Left lung (tissue), 10 donors: ENCODE results near the gene IL36RN. TPM values are rescaled to one million over a fixed set of nuclear protein-coding genes. Genes with fewer than 3 reads are reported as not detected.
A peak's percentile ranks its signal among the peaks of the same experiment; 100 is the strongest.

Experiments used
- ATAC-seq: fragments of 200-7000 bp; cut with Tn5 transposase; one replicate; pipeline ENCODE4 v1.9.1; 2020; ENCODE audit warnings: moderate library complexity
- DNase-seq, 4 donors: peaks; one replicate each; pipeline ENCODE4 v3.0.0-alpha.2; 2013 to 2020
- H3K27ac ChIP-seq, 2 donors: fragments of 200-600 bp; sonication (generic) in 1 of 2; one replicate each; pipeline versions ENCODE4 v1.5.0 to v1.8.0; 2020 to 2021
- H3K27me3 ChIP-seq, 2 donors: fragments of 200-600 bp; sonication (generic) in 1 of 2; one replicate each; pipeline versions ENCODE4 v1.5.0 to v1.8.0; 2020 to 2021
- H3K36me3 ChIP-seq, 2 donors: fragments of 200-600 bp; sonication (generic) in 1 of 2; one replicate each; pipeline versions ENCODE4 v1.5.0 to v1.8.0; 2020 to 2021
- H3K4me1 ChIP-seq, 2 donors: fragments of 200-600 bp; one replicate each; pipeline ENCODE4 v1.8.0; 2021
- H3K4me3 ChIP-seq, 2 donors: fragments of 200-600 bp; sonication (generic) in 1 of 2; one replicate each; pipeline versions ENCODE4 v1.5.0 to v1.8.0; 2020 to 2021; ENCODE audit warnings: mild to moderate bottlenecking in 1 of 2
- H3K9me3 ChIP-seq, 2 donors: fragments of 200-600 bp; sonication (generic) in 1 of 2; one replicate each; pipeline versions ENCODE4 v1.5.0 to v1.8.0; 2020 to 2021
- CTCF ChIP-seq, 2 donors: fragments of 200-600 bp; sonication (generic) in 1 of 2; IDR thresholded peaks; one replicate each; pipeline versions ENCODE4 v1.5.0 to v1.8.0; 2021; ENCODE audit warnings: antibody characterized with exemption in 2 of 2
- intact Hi-C, 2 donors: fragments of 100-400 bp; cut with DNase I; formaldehyde crosslinking; loops; one replicate each; pipeline versions ENCODE4 v1.11.2 to v1.14.2; 2022
- polyA plus RNA-seq, 6 donors: library from polyadenylated mRNA; unstranded; fragments of 120-200 nt; gene quantifications; one replicate each; pipeline ENCODE4 v1.2.1, GENCODE V29; 2013; ENCODE audit not compliant: insufficient read length in 6 of 6
- total RNA-seq, 2 donors: library from RNA; stranded (reverse); fragmentation: NEBNext Ultra II Directional; extraction: Animal tissue kit (Norgen Biotek cat#: 25700); gene quantifications; one replicate each; pipeline ENCODE4 v1.2.1, GENCODE V29; 2021
- donor health status: DM: no; HTN: yes; CAD: no.
- donor health status: DM: no; HTN: no; CAD: no.

The IL36RN gene
- total and polyA plus RNA-seq, 8 donors: 0.04 to 0.14 (median 0.10) TPM; not detected in 5

GRCh38 chr2:113039158-113039557, 19.8 kb upstream of the IL36RN start:
- H3K9me3 ChIP-seq: no peaks in the 10 kb centered on the region
- DNase-seq: no peak
- no peak overlapping the region for H3K27ac ChIP-seq
- H3K27me3 ChIP-seq: no peaks in the 10 kb centered on the region
- no peak for ATAC-seq
- no peak for TF ChIP-seq CTCF (IDR thresholded peaks at IDR 0.05)
- H3K36me3 ChIP-seq: no peaks in the 10 kb centered on the region
- H3K4me3 ChIP-seq: no peak overlapping the region
- H3K4me1 ChIP-seq: no peaks in the 10 kb centered on the region
- intact Hi-C loops: no loop called here

GRCh38 chr2:113039719-113040118, 19.3 kb upstream of the IL36RN start:
- DNase-seq (no peak), ATAC-seq (no peak)
- Histone ChIP-seq H3K27ac (no peak overlapping the region), H3K36me3 (no peaks in the 10 kb centered on the region), H3K4me3 (no peak overlapping the region), H3K9me3 (no peaks in the 10 kb centered on the region), H3K4me1 (no peaks in the 10 kb centered on the region), H3K27me3 (no peaks in the 10 kb centered on the region)
- intact Hi-C loops: no loop called here
- no peak for TF ChIP-seq CTCF (IDR thresholded peaks at IDR 0.05)

GRCh38 chr2:113041871-113042270, 17.1 kb upstream of the IL36RN start:
- Histone ChIP-seq H3K27me3 (no peaks in the 10 kb centered on the region), H3K4me1 (no peaks in the 10 kb centered on the region), H3K36me3 (no peaks in the 10 kb centered on the region), H3K4me3 (no peak overlapping the region), H3K9me3 (no peaks in the 10 kb centered on the region), H3K27ac (no peak overlapping the region)
- TF ChIP-seq CTCF (IDR thresholded peaks at IDR 0.05): no peak
- ATAC-seq: peak; percentile 44
- DNase-seq: no peak
- intact Hi-C loops: no loop called here

- Histone ChIP-seq H3K36me3 (no peaks in the 10 kb centered on the region), H3K9me3 (peaks cover 0 to 8% of the 10 kb centered on the region in 2 donors), H3K27ac (no peak overlapping the region), H3K4me1 (no peaks in the 10 kb centered on the region), H3K27me3 (no peaks in the 10 kb centered on the region), H3K4me3 (no peak overlapping the region)
- intact Hi-C loops: no loop called here
- DNase-seq (no peak), ATAC-seq (no peak)
- no peak for TF ChIP-seq CTCF (IDR thresholded peaks at IDR 0.05)
Observed at GRCh38 chr2:113046465-113046864, 12.5 kb upstream of the IL36RN start.

- Histone ChIP-seq H3K36me3 (no peaks in the 10 kb centered on the region), H3K27ac (no peak overlapping the region), H3K4me3 (no peak overlapping the region), H3K27me3 (no peaks in the 10 kb centered on the region), H3K9me3 (peaks cover 0 to 19% of the 10 kb centered on the region in 2 donors), H3K4me1 (no peaks in the 10 kb centered on the region)
- ATAC-seq (no peak), DNase-seq (no peak)
- intact Hi-C loops: no loop called here
- TF ChIP-seq CTCF (IDR thresholded peaks at IDR 0.05): no peak
Observed at GRCh38 chr2:113050921-113051895, 7.8 kb upstream of the IL36RN start.
